ENCODE measurements around the gene STAM2.
A peak's percentile ranks its signal among the peaks of the same experiment; 100 is the strongest.

The STAM2 gene

GRCh38 chr2:152078023-152078422 is 97.5 kb downstream of the STAM2 start:
- Mint-ChIP-seq H3K4me1 (no peaks in the 10 kb centered on the region), H3K27me3 (no peaks in the 10 kb centered on the region), H3K9me3 (peaks cover 0 to 10% of the 10 kb centered on the region in 2 donors), H3K4me3 (no peak overlapping the region), H3K27ac (no peak overlapping the region)
- ATAC-seq (no peak), DNase-seq (no peak)

- ATAC-seq (peak; percentile 15), DNase-seq (no peak)
- H3K4me3 Mint-ChIP-seq = no peak overlapping the region
- no peak overlapping the region for H3K27ac Mint-ChIP-seq
- H3K27me3 Mint-ChIP-seq = no peaks in the 10 kb centered on the region
- peaks cover 0 to 10% of the 10 kb centered on the region in 2 donors for H3K9me3 Mint-ChIP-seq
- H3K4me1 Mint-ChIP-seq = no peaks in the 10 kb centered on the region
These were observed 100.0 kb downstream of the STAM2 start for GRCh38 chr2:152075461-152076050.

GRCh38 chr2:152072011-152072410 is 103.6 kb downstream of the STAM2 start:
- DNase-seq (no peak), ATAC-seq (no peak)
- Mint-ChIP-seq H3K27me3 (no peaks in the 10 kb centered on the region), H3K27ac (no peak overlapping the region), H3K9me3 (peaks cover 0 to 10% of the 10 kb centered on the region in 2 donors), H3K4me1 (no peaks in the 10 kb centered on the region), H3K4me3 (no peak overlapping the region)

GRCh38 chr2:152071518-152071917 is 104.0 kb downstream of the STAM2 start:
- no peaks in the 10 kb centered on the region for H3K4me1 Mint-ChIP-seq
- peaks cover 0 to 10% of the 10 kb centered on the region in 2 donors for H3K9me3 Mint-ChIP-seq
- no peak overlapping the region for H3K4me3 Mint-ChIP-seq
- DNase-seq = no peak
- H3K27me3 Mint-ChIP-seq = no peaks in the 10 kb centered on the region
- ATAC-seq = no peak
- H3K27ac Mint-ChIP-seq = no peak overlapping the region

DNA sequence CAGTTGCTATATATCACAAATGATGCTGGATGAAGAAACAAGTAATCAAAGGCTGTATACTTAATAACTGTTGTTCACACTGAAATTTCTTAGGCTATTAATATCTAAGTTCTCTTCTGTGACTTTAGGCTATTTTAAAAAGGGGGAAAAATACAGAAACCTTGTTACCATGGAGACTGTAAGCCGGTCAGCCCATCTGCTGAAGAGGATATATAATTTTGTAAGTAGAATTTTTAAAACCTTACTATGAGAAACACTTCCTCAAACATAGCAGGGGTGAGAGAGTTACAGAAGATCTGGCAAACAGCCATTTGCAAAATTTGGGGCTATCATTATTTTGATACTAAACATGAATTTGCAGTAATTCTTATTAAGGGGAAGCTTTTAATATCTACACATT is 104.5 kb downstream of the STAM2 start:
- no peaks in the 10 kb centered on the region for H3K27me3 Mint-ChIP-seq
- H3K4me3 Mint-ChIP-seq = no peak overlapping the region
- DNase-seq (no peak), ATAC-seq (no peak)
- H3K27ac Mint-ChIP-seq = no peak overlapping the region
- H3K4me1 Mint-ChIP-seq = no peaks in the 10 kb centered on the region
- peaks cover 0 to 10% of the 10 kb centered on the region in 2 donors for H3K9me3 Mint-ChIP-seq

- ATAC-seq = no peak
- no peak overlapping the region for H3K27ac Mint-ChIP-seq
These were observed 107.3 kb downstream of the STAM2 start for GRCh38 chr2:152068226-152068625.

GRCh38 chr2:152067823-152068222 is 107.7 kb downstream of the STAM2 start:
- no peaks in the 10 kb centered on the region for H3K4me1 Mint-ChIP-seq

More at GRCh38 chr2:152068226-152068625, 107.3 kb downstream of the STAM2 start:
- H3K4me1 Mint-ChIP-seq = no peaks in the 10 kb centered on the region
- no peaks in the 10 kb centered on the region for H3K9me3 Mint-ChIP-seq
- no peak for DNase-seq
- peaks cover 7% of the 10 kb centered on the region for H3K27me3 Mint-ChIP-seq
- no peak overlapping the region for H3K4me3 Mint-ChIP-seq

More at GRCh38 chr2:152067823-152068222, 107.7 kb downstream of the STAM2 start:
- Mint-ChIP-seq H3K9me3 (no peaks in the 10 kb centered on the region), H3K4me3 (no peak overlapping the region), H3K27me3 (peaks cover 12% of the 10 kb centered on the region), H3K27ac (no peak overlapping the region)
- DNase-seq (no peak), ATAC-seq (no peak)
